HG03066 (cell line): ENCODE measurements around the gene ISLR.
"Not testable (repeated sequence)": the region's sequence is repeated elsewhere in the genome, so short reads cannot be mapped to it uniquely, and the experiment has no call there.

Experiments
- ATAC-seq: cut with Tn5 transposase; IDR thresholded peaks from one replicate; pipeline ENCODE4 v1.9.1; 2021; ENCODE audit warnings: low read depth; ENCODE audit not compliant: unreplicated experiment

Gene ISLR

GRCh38 chr15:74136814-74137536 lies 36.5 kb upstream of the ISLR start:
- no peak for ATAC-seq

- no peak for ATAC-seq
Measured at GRCh38 chr15:74137537-74137894, 36.0 kb upstream of the ISLR start.

- ATAC-seq, result no peak
Measured at GRCh38 chr15:74138642-74139041, 34.9 kb upstream of the ISLR start.

- no peak for ATAC-seq
Measured at GRCh38 chr15:74141591-74141990, 31.9 kb upstream of the ISLR start.

- no peak for ATAC-seq
Measured at GRCh38 chr15:74144153-74144775, 29.2 kb upstream of the ISLR start.

GRCh38 chr15:74146277-74146800 lies 27.2 kb upstream of the ISLR start:
- no peak for ATAC-seq

- no peak for ATAC-seq
Measured at GRCh38 chr15:74147051-74147450, 26.5 kb upstream of the ISLR start.

- no peak for ATAC-seq
Measured at GRCh38 chr15:74155766-74156417, 17.6 kb upstream of the ISLR start.

- ATAC-seq, result no peak
Measured at GRCh38 chr15:74156678-74157411, 16.7 kb upstream of the ISLR start.

GRCh38 chr15:74157868-74158827 lies 15.4 kb upstream of the ISLR start:
- ATAC-seq, result no peak

- ATAC-seq, result no peak
Measured at GRCh38 chr15:74158855-74159650, 14.5 kb upstream of the ISLR start.

- no peak for ATAC-seq
Measured at GRCh38 chr15:74159773-74160172, 13.7 kb upstream of the ISLR start.

GRCh38 chr15:74160390-74160789 lies 13.1 kb upstream of the ISLR start:
- ATAC-seq, result not testable (repeated sequence)

GRCh38 chr15:74162195-74162536 lies 11.3 kb upstream of the ISLR start:
- ATAC-seq, result not testable (repeated sequence)

GRCh38 chr15:74165461-74165860 lies 8.0 kb upstream of the ISLR start:
- no peak for ATAC-seq

- no peak for ATAC-seq
Measured at GRCh38 chr15:74167891-74168331, 5.6 kb upstream of the ISLR start.

GRCh38 chr15:74168711-74169126 lies 4.8 kb upstream of the ISLR start:
- no peak for ATAC-seq

- ATAC-seq, result no peak
Measured at GRCh38 chr15:74170071-74170844, 3.3 kb upstream of the ISLR start.
